ENCODE measurements around the gene MEMO1. TPM values are rescaled to one million over a fixed set of nuclear protein-coding genes. Genes with fewer than 3 reads are reported as not detected.
"Not testable (repeated sequence)": the region's sequence is repeated elsewhere in the genome, so short reads cannot be mapped to it uniquely, and the experiment has no call there.

Gene MEMO1
- polyA plus RNA-seq, 1 of the 3 experiments (the other 2 are of a cell fraction) = 54.3 TPM

- no peak for DNase-seq
- Histone ChIP-seq H3F3A (replicated peaks; ENCODE audit: insufficient read depth) (peaks cover 5% of the 10 kb centered on the region), H3K9ac (no peak overlapping the region), H3K9me2 (no peaks in the 10 kb centered on the region), H3K36me3 (replicated peaks in 1 of 2; ENCODE audit: control insufficient read depth in 1 of 2, insufficient read depth in 2 of 2, low read length in 1 of 2) (peaks cover 0 to 39% of the 10 kb centered on the region in 2 experiments), H3K27me3 (ENCODE audit: insufficient read depth) (no peaks in the 10 kb centered on the region), H3K4me1 (ENCODE audit: control insufficient read depth in 1 of 2, insufficient read depth in 2 of 2, low read depth in 1 of 2, low read length in 1 of 2) (no peaks in the 10 kb centered on the region), H3K9me3 (0 out of 2 replicates have a peak, but pooled peaks cover 12% of the 10 kb centered on the region), H3K79me2 (ENCODE audit: insufficient read depth) (peaks cover 10% of the 10 kb centered on the region; the same call in 1 of the 2 replicates), H3K4me2 (no peak overlapping the region), H3K27ac (ENCODE audit: low read depth in 2 of 2, low read length in 1 of 2) (no peak overlapping the region), H4K20me1 (ENCODE audit: insufficient read depth) (no peaks in the 10 kb centered on the region), H2AFZ (ENCODE audit: low read depth) (no peak overlapping the region), H3K4me3 (ENCODE audit: low read depth in 2 of 2, low read length in 1 of 2) (no peak overlapping the region)
- 85% methylated on average over 2 of the region's 2 CpGs for WGBS (ENCODE audit: low lambda C conversion rate)
- ChIA-PET POLR2A (no interaction called here), CTCF (interaction anchor here (0.6 kb wide), 1 partner anchor 22 kb away, joined by 3 read pairs; no protein-coding TSS in a partner anchor)
- TF ChIP-seq FOSL2 (IDR thresholded peaks at IDR 0.05; ENCODE audit: borderline replicate concordance, low read depth) = no peak
- TF ChIP-seq IRF3 (IDR thresholded peaks at IDR 0.05; ENCODE audit: low read depth, low read length) = no peak
- no peak for TF ChIP-seq RCOR1 (IDR thresholded peaks at IDR 0.05; ENCODE audit: low read length)
- TF ChIP-seq CTCF (IDR thresholded peaks at IDR 0.05) = no peak
- no peak for TF ChIP-seq TCF12 (IDR thresholded peaks at IDR 0.05)
- no peak for TF ChIP-seq YY1 (IDR thresholded peaks at IDR 0.05; ENCODE audit: low read depth)
- no peak for TF ChIP-seq MAX (IDR thresholded peaks at IDR 0.05; ENCODE audit: low read depth)
- no peak for TF ChIP-seq EZH2phosphoT487 (IDR thresholded peaks at IDR 0.05; ENCODE audit: borderline replicate concordance, low read depth)
- TF ChIP-seq RFX5 (IDR thresholded peaks at IDR 0.05; ENCODE audit: low read length) = no peak
- TF ChIP-seq SIN3A (IDR thresholded peaks at IDR 0.05; ENCODE audit: borderline replicate concordance, low read depth, low read length) = no peak
These were observed 108.9 kb downstream of the MEMO1 start for GRCh38 chr2:31901900-31902299.

GRCh38 chr2:31900156-31900555 lies 110.7 kb downstream of the MEMO1 start:
- H3K4me3 ChIP-seq (ENCODE audit: low read depth in 2 of 2, low read length in 1 of 2); H3K79me2 ChIP-seq (ENCODE audit: insufficient read depth); H3F3A ChIP-seq (replicated peaks; ENCODE audit: insufficient read depth); H2AFZ ChIP-seq (ENCODE audit: low read depth); DNase-seq; POLR2A ChIA-PET; H3K9me2 ChIP-seq; CTCF ChIA-PET; H3K4me2 ChIP-seq; H3K4me1 ChIP-seq (ENCODE audit: control insufficient read depth in 1 of 2, insufficient read depth in 2 of 2, low read depth in 1 of 2, low read length in 1 of 2); H4K20me1 ChIP-seq (ENCODE audit: insufficient read depth); H3K27ac ChIP-seq (ENCODE audit: low read depth in 2 of 2, low read length in 1 of 2); H3K9ac ChIP-seq; H3K27me3 ChIP-seq (ENCODE audit: insufficient read depth): not testable (repeated sequence)
- H3K36me3 ChIP-seq (replicated peaks in 1 of 2; ENCODE audit: control insufficient read depth in 1 of 2, insufficient read depth in 2 of 2, low read length in 1 of 2) = peaks cover 2 to 50% of the 10 kb centered on the region in 2 experiments
- 97% methylated on average over 2 of the region's 2 CpGs for WGBS (ENCODE audit: low lambda C conversion rate)
- 0 out of 2 replicates have a peak, but pooled peaks cover 12% of the 10 kb centered on the region for H3K9me3 ChIP-seq

GRCh38 chr2:31898346-31898745 lies 112.5 kb downstream of the MEMO1 start:
- H2AFZ ChIP-seq (ENCODE audit: low read depth) = not testable (repeated sequence)
- WGBS (ENCODE audit: low lambda C conversion rate) = 97% methylated on average over 3 of the region's 3 CpGs

GRCh38 chr2:31897340-31897739 lies 113.5 kb downstream of the MEMO1 start:
- H3K9ac ChIP-seq; H3K4me1 ChIP-seq (ENCODE audit: control insufficient read depth in 1 of 2, insufficient read depth in 2 of 2, low read depth in 1 of 2, low read length in 1 of 2); DNase-seq; H3K9me2 ChIP-seq; H4K20me1 ChIP-seq (ENCODE audit: insufficient read depth); H2AFZ ChIP-seq (ENCODE audit: low read depth); H3K27me3 ChIP-seq (ENCODE audit: insufficient read depth); H3K27ac ChIP-seq (ENCODE audit: low read depth in 2 of 2, low read length in 1 of 2); H3K4me3 ChIP-seq (ENCODE audit: low read depth in 2 of 2, low read length in 1 of 2); H3F3A ChIP-seq (replicated peaks; ENCODE audit: insufficient read depth); POLR2A ChIA-PET; H3K4me2 ChIP-seq: not testable (repeated sequence)
- H3K79me2 ChIP-seq (ENCODE audit: insufficient read depth) = peaks cover 13% of the 10 kb centered on the region
- 95% methylated on average over 4 of the region's 4 CpGs for WGBS (ENCODE audit: low lambda C conversion rate)
- CTCF ChIA-PET = interaction anchor here (1.9 kb wide), 1 partner anchor 10 kb away, joined by 6 read pairs; no protein-coding TSS in a partner anchor
- H3K9me3 ChIP-seq = 0 out of 2 replicates have a peak, but pooled peaks cover 12% of the 10 kb centered on the region
- peaks cover 5 to 50% of the 10 kb centered on the region in 2 experiments for H3K36me3 ChIP-seq (replicated peaks in 1 of 2; ENCODE audit: control insufficient read depth in 1 of 2, insufficient read depth in 2 of 2, low read length in 1 of 2)

More at GRCh38 chr2:31898346-31898745, 112.5 kb downstream of the MEMO1 start:
- POLR2A ChIA-PET; H3K9ac ChIP-seq; H4K20me1 ChIP-seq (ENCODE audit: insufficient read depth); H3K4me1 ChIP-seq (ENCODE audit: control insufficient read depth in 1 of 2, insufficient read depth in 2 of 2, low read depth in 1 of 2, low read length in 1 of 2); H3K27ac ChIP-seq (ENCODE audit: low read depth in 2 of 2, low read length in 1 of 2); CTCF ChIA-PET; H3K4me3 ChIP-seq (ENCODE audit: low read depth in 2 of 2, low read length in 1 of 2); H3F3A ChIP-seq (replicated peaks; ENCODE audit: insufficient read depth); H3K27me3 ChIP-seq (ENCODE audit: insufficient read depth); DNase-seq; H3K9me2 ChIP-seq; H3K4me2 ChIP-seq: not testable (repeated sequence)
- H3K36me3 ChIP-seq (replicated peaks in 1 of 2; ENCODE audit: control insufficient read depth in 1 of 2, insufficient read depth in 2 of 2, low read length in 1 of 2) = peaks cover 5 to 54% of the 10 kb centered on the region in 2 experiments
- H3K9me3 ChIP-seq = 0 out of 2 replicates have a peak, but pooled peaks cover 12% of the 10 kb centered on the region
- peaks cover 13% of the 10 kb centered on the region for H3K79me2 ChIP-seq (ENCODE audit: insufficient read depth)
